KMS-11 (cell line): ENCODE data around the gene CORO6.

ENCODE experiments used
- H2AFZ ChIP-seq: fragments of 200-600 bp; sonication (generic); 2 replicates; pipeline ENCODE4 v1.6.1; 2016; ENCODE audit warnings: antibody characterized with exemption, mixed run types, low read depth
- H3K27ac ChIP-seq: fragments of 200-600 bp; sonication (generic); 2 replicates; pipeline ENCODE4 v1.6.1; 2016; ENCODE audit warnings: mild to moderate bottlenecking, mixed run types
- H3K27me3 ChIP-seq: fragments of 200-600 bp; sonication (generic); 2 replicates; pipeline ENCODE4 v1.6.1; 2017; ENCODE audit warnings: mild to moderate bottlenecking, low read depth, mixed run types, moderate library complexity; ENCODE audit not compliant: insufficient read depth
- H3K36me3 ChIP-seq: fragments of 200-600 bp; sonication (generic); 2 replicates; pipeline ENCODE4 v1.6.1; 2017; ENCODE audit warnings: mild to moderate bottlenecking, mixed run types; ENCODE audit not compliant: insufficient read depth
- H3K4me1 ChIP-seq: fragments of 200-600 bp; sonication (generic); 2 replicates; pipeline ENCODE4 v1.6.1; 2016; ENCODE audit warnings: mild to moderate bottlenecking, low read depth, mixed run types; ENCODE audit not compliant: poor library complexity, severe bottlenecking
- H3K4me2 ChIP-seq: fragments of 200-600 bp; sonication (generic); 2 replicates; pipeline ENCODE4 v1.7.0; 2016; ENCODE audit warnings: mild to moderate bottlenecking, mixed run types
- H3K4me3 ChIP-seq: fragments of 200-600 bp; sonication (generic); IDR thresholded peaks from 2 replicates; pipeline ENCODE4 v1.6.1; 2017; ENCODE audit warnings: low read depth, low read length, mixed read lengths; ENCODE audit not compliant: insufficient read depth
- H3K79me2 ChIP-seq: fragments of 200-600 bp; sonication (generic); 2 replicates; pipeline ENCODE4 v1.6.1; 2016; ENCODE audit warnings: low read depth, mixed run types; ENCODE audit not compliant: insufficient read depth
- H3K9ac ChIP-seq: fragments of 200-600 bp; sonication (generic); 2 replicates; pipeline ENCODE4 v1.6.1; 2016; ENCODE audit warnings: mild to moderate bottlenecking, mixed run types
- H4K20me1 ChIP-seq: fragments of 200-600 bp; sonication (generic); 2 replicates; pipeline ENCODE4 v1.6.1; 2016; ENCODE audit warnings: mild to moderate bottlenecking, mixed run types; ENCODE audit not compliant: insufficient read depth
- CTCF ChIP-seq: fragments of 200-600 bp; sonication (generic); conservative IDR thresholded peaks from 2 replicates; pipeline ENCODE4 v1.6.1; 2017; ENCODE audit warnings: low read depth, mild to moderate bottlenecking, antibody characterized with exemption, low read length, moderate library complexity, mixed read lengths

CORO6 gene

DNA sequence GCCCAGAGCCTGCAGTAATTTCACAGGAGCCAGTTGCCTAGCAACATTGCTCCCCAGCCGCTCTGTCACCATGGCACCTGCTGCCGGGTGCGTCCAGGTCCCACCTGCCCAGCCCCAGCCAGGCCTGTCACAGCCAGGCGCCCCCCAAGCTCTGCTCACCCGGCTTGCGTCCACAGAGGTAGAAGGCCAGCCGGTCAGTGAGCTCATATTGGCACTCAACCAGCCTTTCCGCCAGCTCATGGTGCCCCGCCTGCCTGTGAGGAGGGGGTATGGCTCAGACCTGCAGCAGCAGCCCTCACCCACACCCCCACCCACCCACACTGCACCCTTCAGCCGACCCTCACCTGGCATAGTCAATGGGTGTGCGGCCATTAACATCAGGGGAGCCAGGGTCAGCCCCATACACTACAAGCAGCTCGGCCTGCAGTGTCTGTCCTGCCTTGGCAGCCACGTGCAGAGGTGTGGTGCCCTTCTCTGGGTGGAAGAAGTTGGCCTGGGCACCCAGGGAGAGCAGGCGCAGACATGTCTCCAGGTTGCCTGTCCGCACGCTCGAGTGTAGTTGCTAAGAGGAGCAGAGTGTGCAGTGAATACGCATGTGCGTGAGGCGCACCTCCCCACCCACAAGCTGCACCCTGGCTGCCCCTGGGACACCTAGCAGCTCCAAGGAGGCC, 41.0 kb downstream of the CORO6 start:
- Histone ChIP-seq H2AFZ (no peak overlapping the region), H3K27ac (no peak overlapping the region; the same call in 1 of the 2 replicates), H3K4me1 (peaks cover 13% of the 10 kb centered on the region), H3K4me2 (no peak overlapping the region), H3K4me3 (no peak overlapping the region), H3K27me3 (no peaks in the 10 kb centered on the region), H3K79me2 (no peaks in the 10 kb centered on the region; the same call in 1 of the 2 replicates), H4K20me1 (no peaks in the 10 kb centered on the region), H3K9ac (no peak overlapping the region), H3K36me3 (no peaks in the 10 kb centered on the region)
- no peak for TF ChIP-seq CTCF

DNA sequence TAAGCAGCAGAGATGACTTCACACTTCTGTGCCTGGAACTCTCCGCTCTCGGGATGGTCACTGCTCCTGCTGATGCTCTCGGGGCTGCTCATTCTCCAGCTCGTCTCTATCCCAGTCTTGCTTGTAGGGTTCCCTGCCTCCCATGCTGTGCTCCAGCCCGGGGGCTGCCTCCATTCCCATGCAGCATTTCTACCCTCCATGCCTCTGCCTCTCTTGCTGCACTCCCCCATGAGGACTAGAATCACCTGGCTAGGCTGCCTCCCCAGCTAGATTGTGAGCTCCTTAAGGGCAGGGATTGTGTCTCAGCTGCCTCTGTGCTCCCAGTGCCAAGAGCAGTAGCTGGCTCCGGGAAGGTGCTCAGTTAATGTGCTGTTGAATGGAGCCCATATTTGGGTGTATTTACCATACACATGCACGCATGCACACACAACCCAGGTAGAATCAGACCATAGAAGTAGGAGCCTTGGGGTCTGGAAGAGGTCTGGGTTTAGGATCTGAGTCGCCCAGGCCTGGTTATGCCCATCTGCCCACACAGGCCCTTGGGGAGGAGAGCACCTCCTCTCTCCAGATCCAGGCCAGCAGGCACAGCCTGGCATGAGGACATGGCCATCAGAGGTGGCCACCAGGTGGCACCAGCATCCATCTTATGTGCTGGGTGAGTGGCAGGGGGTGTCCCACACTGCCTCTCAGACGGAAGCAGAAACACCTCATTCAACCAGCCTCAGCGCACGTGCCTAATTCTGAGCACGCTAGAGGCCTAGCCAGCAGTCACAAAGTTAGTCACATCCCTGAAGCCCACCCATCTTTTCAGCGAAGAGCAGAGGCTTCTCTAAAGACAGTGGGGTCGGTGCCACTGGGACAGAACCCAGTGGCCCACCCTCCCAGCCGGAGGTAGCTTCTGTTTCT, 42.6 kb downstream of the CORO6 start:
- Histone ChIP-seq H3K4me3 (no peak overlapping the region), H3K27ac (peak overlapping the region; percentile 39; the same call in 1 of the 2 replicates), H3K27me3 (no peaks in the 10 kb centered on the region), H3K79me2 (no peaks in the 10 kb centered on the region; the same call in 1 of the 2 replicates), H3K4me2 (no peak overlapping the region), H4K20me1 (no peaks in the 10 kb centered on the region), H3K36me3 (no peaks in the 10 kb centered on the region), H2AFZ (peak overlapping the region; percentile 73), H3K4me1 (peaks cover 13% of the 10 kb centered on the region), H3K9ac (peak overlapping the region; percentile 37; the same call in 1 of the 2 replicates)
- peak; percentile 88 for TF ChIP-seq CTCF

- Histone ChIP-seq H4K20me1 (no peaks in the 10 kb centered on the region), H3K27me3 (no peaks in the 10 kb centered on the region), H3K36me3 (no peaks in the 10 kb centered on the region), H3K4me3 (no peak overlapping the region), H3K27ac (no peak overlapping the region), H3K4me1 (peaks cover 13% of the 10 kb centered on the region), H2AFZ (no peak overlapping the region), H3K9ac (no peak overlapping the region), H3K4me2 (no peak overlapping the region), H3K79me2 (no peaks in the 10 kb centered on the region; the same call in 1 of the 2 replicates)
- no peak for TF ChIP-seq CTCF
Observed at GRCh38 chr17:29578626-29579485, 43.9 kb downstream of the CORO6 start.
